Measurements from ENCODE around the gene POLE4. TPM values are rescaled to one million over a fixed set of nuclear protein-coding genes. Genes with fewer than 3 reads are reported as not detected.

POLE4 gene
- total and polyA plus RNA-seq, 3 donors from 2014 or later, result 28.0 to 66.1 (median 37.8) TPM

GRCh38 chr2:74938264-74938663 lies 20.2 kb upstream of the POLE4 start:
- 88 to 92% methylated on average over 4 of the region's 4 CpGs for WGBS, 2 donors
- Histone ChIP-seq H3K27me3 (no peaks in the 10 kb centered on the region), H3K4me1 (no peaks in the 10 kb centered on the region), H3K27ac (no peak overlapping the region), H3K36me3 (ENCODE audit: low read depth, missing control alignments) (no peaks in the 10 kb centered on the region), H3K4me3 (no peak overlapping the region), H3K9me3 (no peaks in the 10 kb centered on the region)
- DNase-seq, result no peak
- intact Hi-C loops (cut with DNase I; ENCODE audit: low total_unique reads), result no loop called here
- TF ChIP-seq POLR2A (IDR thresholded peaks at IDR 0.05) (no peak), CTCF (IDR thresholded peaks at IDR 0.05) (no peak)

- DNase-seq, result no peak
- Histone ChIP-seq H3K36me3 (ENCODE audit: low read depth, missing control alignments) (no peaks in the 10 kb centered on the region), H3K4me3 (no peak overlapping the region), H3K27ac (no peak overlapping the region), H3K27me3 (no peaks in the 10 kb centered on the region), H3K9me3 (no peaks in the 10 kb centered on the region), H3K4me1 (no peaks in the 10 kb centered on the region)
- WGBS, 2 donors, result 91 to 94% methylated on average over 7 of the region's 7 CpGs
- intact Hi-C loops (cut with DNase I; ENCODE audit: low total_unique reads), result no loop called here
- TF ChIP-seq CTCF (IDR thresholded peaks at IDR 0.05), result no peak
- no peak for TF ChIP-seq POLR2A (IDR thresholded peaks at IDR 0.05)
These were observed 18.3 kb upstream of the POLE4 start for GRCh38 chr2:74939919-74940812.

DNA sequence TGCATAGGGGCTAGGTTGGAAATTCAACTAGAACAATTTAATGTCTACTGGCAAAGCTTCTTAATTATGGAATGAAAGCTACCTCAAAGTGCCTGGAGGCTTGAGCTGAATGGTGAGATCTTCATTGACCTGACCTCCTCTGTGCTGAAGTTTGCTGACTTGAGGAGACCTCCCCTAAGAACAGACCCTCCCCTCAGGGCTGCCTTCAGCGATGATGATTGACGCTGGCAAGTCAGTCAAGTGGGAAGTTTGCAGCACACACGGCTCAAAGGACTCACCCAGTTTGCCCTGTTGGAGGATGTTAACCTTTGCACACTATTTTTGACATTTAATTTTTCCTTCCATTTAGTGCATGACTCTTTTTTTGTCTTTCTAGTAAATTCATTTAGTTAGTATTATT lies 17.2 kb upstream of the POLE4 start:
- 93 to 96% methylated on average over 3 of the region's 3 CpGs for WGBS, 2 donors

DNA sequence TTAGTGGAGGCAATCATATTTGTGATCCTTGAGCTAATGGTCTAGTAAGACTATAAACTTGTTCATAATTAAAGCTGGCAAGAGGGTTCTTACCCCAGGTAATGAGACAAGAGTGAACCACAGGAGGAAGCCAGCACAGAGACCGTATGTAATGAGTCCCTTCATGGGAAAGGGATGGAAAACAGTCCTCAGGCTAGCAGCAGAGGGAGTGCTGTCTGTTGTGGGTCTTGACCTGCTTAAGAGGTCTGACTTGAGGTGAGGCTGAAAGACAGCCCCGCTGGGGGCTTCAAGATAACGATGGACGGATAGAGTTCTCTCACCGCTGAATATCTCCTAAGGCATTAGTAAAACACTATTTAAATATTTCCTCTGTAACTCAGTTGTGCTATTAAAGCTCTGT lies 16.2 kb upstream of the POLE4 start:
- no peak overlapping the region for H3K27ac ChIP-seq
- no peaks in the 10 kb centered on the region for H3K9me3 ChIP-seq
- no peak for DNase-seq
- no peaks in the 10 kb centered on the region for H3K4me1 ChIP-seq
- 87 to 88% methylated on average over 5 of the region's 5 CpGs for WGBS, 2 donors
- H3K36me3 ChIP-seq (ENCODE audit: low read depth, missing control alignments), result no peaks in the 10 kb centered on the region
- no peak for TF ChIP-seq POLR2A (IDR thresholded peaks at IDR 0.05)
- no peak for TF ChIP-seq CTCF (IDR thresholded peaks at IDR 0.05)
- intact Hi-C loops (cut with DNase I; ENCODE audit: low total_unique reads), result no loop called here
- no peak overlapping the region for H3K4me3 ChIP-seq
- H3K27me3 ChIP-seq, result no peaks in the 10 kb centered on the region

More for the DNA sequence above, 17.2 kb upstream of the POLE4 start:
- intact Hi-C loops (cut with DNase I; ENCODE audit: low total_unique reads), result no loop called here
- no peak overlapping the region for H3K27ac ChIP-seq
- H3K4me3 ChIP-seq, result no peak overlapping the region
- H3K4me1 ChIP-seq, result no peaks in the 10 kb centered on the region
- no peak for DNase-seq
- TF ChIP-seq POLR2A (IDR thresholded peaks at IDR 0.05), result no peak
- no peak for TF ChIP-seq CTCF (IDR thresholded peaks at IDR 0.05)
- no peaks in the 10 kb centered on the region for H3K27me3 ChIP-seq
- H3K36me3 ChIP-seq (ENCODE audit: low read depth, missing control alignments), result no peaks in the 10 kb centered on the region
- H3K9me3 ChIP-seq, result no peaks in the 10 kb centered on the region

Data from testis (tissue), 3 donors.